Keratinocyte (primary cell): Measurements from ENCODE around the gene FNDC3B. TPM values are rescaled to one million over a fixed set of nuclear protein-coding genes. Genes with fewer than 3 reads are reported as not detected.

ENCODE experiments used
- DNase-seq: peaks from one replicate; pipeline ENCODE4 v3.0.0-alpha.2; 2011; ENCODE audit warnings: low read depth, missing footprints, low spot score
- FAIRE-seq: peaks from 2 replicates; lab custom pipeline; 2011; peaks lifted over from hg19 to GRCh38; lab: Jason Lieb, UNC
- H2AFZ ChIP-seq: 2 replicates; pipeline ENCODE4 v1.6.0; 2012; ENCODE audit warnings: low read length, control low read depth, inconsistent platforms; ENCODE audit not compliant: control insufficient read depth
- H3K27ac ChIP-seq: 2 replicates; pipeline ENCODE4 v1.5.1; 2011; ENCODE audit warnings: low read length; ENCODE audit not compliant: control insufficient read depth, insufficient read depth
- H3K27me3 ChIP-seq: 3 replicates; pipeline ENCODE4 v1.6.0; 2011; ENCODE audit warnings: low read length; ENCODE audit not compliant: control insufficient read depth, insufficient read depth; ENCODE audit errors: extremely low read depth
- H3K36me3 ChIP-seq, 2 experiments: 2 replicates in 1 of 2; 3 replicates in 1 of 2; pipeline ENCODE4 v1.5.1; 2011; ENCODE audit warnings: low read length in 2 of 2, mild to moderate bottlenecking in 1 of 2; ENCODE audit not compliant: control insufficient read depth in 2 of 2, insufficient read depth in 2 of 2; ENCODE audit errors: extremely low read depth in 1 of 2
- H3K4me1 ChIP-seq: 3 replicates; pipeline ENCODE4 v1.5.1; 2011; ENCODE audit warnings: low read length; ENCODE audit not compliant: control insufficient read depth, insufficient read depth; ENCODE audit errors: extremely low read depth
- H3K4me2 ChIP-seq: 3 replicates; pipeline ENCODE4 v1.6.0; 2011; ENCODE audit warnings: low read depth, low read length; ENCODE audit not compliant: control insufficient read depth, insufficient read depth; ENCODE audit errors: extremely low read depth
- H3K4me3 ChIP-seq, 3 experiments: fragments of 200-600 bp in 1 of 3; sonication (generic) in 1 of 3; 2 replicates in 2 of 3; 3 replicates in 1 of 3; pipeline ENCODE4 v1.5.1; 2011 to 2016; ENCODE audit warnings: low read length in 3 of 3, mild to moderate bottlenecking in 3 of 3, control low read depth in 2 of 3, inconsistent platforms in 1 of 3, low read depth in 1 of 3, mixed read lengths in 1 of 3, mixed run types in 1 of 3, moderate library complexity in 1 of 3; ENCODE audit not compliant: control insufficient read depth in 2 of 3, insufficient read depth in 2 of 3; ENCODE audit errors: extremely low read depth in 1 of 3
- H3K79me2 ChIP-seq: 2 replicates; pipeline ENCODE4 v1.6.0; 2012; ENCODE audit warnings: low read length; ENCODE audit not compliant: control insufficient read depth, insufficient read depth
- H3K9ac ChIP-seq: 3 replicates; pipeline ENCODE4 v1.6.0; 2011; ENCODE audit warnings: low read length; ENCODE audit not compliant: control insufficient read depth, insufficient read depth; ENCODE audit errors: extremely low read depth
- H3K9me1 ChIP-seq: 3 replicates; pipeline ENCODE4 v1.6.0; 2011; ENCODE audit warnings: low read length; ENCODE audit not compliant: control insufficient read depth, insufficient read depth; ENCODE audit errors: extremely low read depth
- H3K9me3 ChIP-seq: 2 replicates; pipeline ENCODE4 v1.5.1; 2012; ENCODE audit warnings: low read depth, low read length; ENCODE audit not compliant: control insufficient read depth
- H4K20me1 ChIP-seq: 3 replicates; pipeline ENCODE4 v1.6.0; 2011; ENCODE audit warnings: low read length; ENCODE audit not compliant: control insufficient read depth, insufficient read depth; ENCODE audit errors: extremely low read depth
- CTCF ChIP-seq, 3 experiments: IDR thresholded peaks in 1 of 3; conservative IDR thresholded peaks in 1 of 3; optimal IDR thresholded peaks in 1 of 3; 2 replicates in 2 of 3; 3 replicates in 1 of 3; pipeline versions ENCODE3 to v1.5.1; 2011; ENCODE audit warnings: low read length in 3 of 3, mild to moderate bottlenecking in 3 of 3, moderate library complexity in 2 of 3, control low read depth in 1 of 3, inconsistent platforms in 1 of 3; ENCODE audit not compliant: insufficient read depth in 2 of 3; ENCODE audit errors: extremely low read depth in 1 of 3
- EZH2 ChIP-seq: IDR thresholded peaks from one replicate; pipeline ENCODE4 v1.6.1; 2012; ENCODE audit warnings: inconsistent platforms, mild to moderate bottlenecking, low read length, moderate library complexity
- dilution Hi-C: fragments of 300-500 bp; cut with MboI; formaldehyde crosslinking; loops from one replicate; pipeline ENCODE4 v1.7.0; 2020; ENCODE audit warnings: low sequenced_read_pairs; ENCODE audit not compliant: extremely low pct_ligation_motif_present
- polyA plus RNA-seq, 5 experiments: library from polyadenylated mRNA; depleted of rRNA in 3 of 5; stranded (reverse) in 3 of 5; stranded (forward) in 1 of 5; unstranded in 1 of 5; fragments of >200 nt; gene quantifications; 1 replicate in 1 of 5; 2 replicates in 3 of 5; 3 replicates in 1 of 5; pipeline versions ENCODE4 v1.2.1 to v1.2.3, GENCODE V29; 2011 to 2012; ENCODE audit warnings: missing spikeins in 2 of 5, low read depth in 1 of 5, low replicate concordance in 1 of 5

Gene FNDC3B
- polyA plus RNA-seq, 1 donor (not counting 4 experiments of a cell fraction or from before 2014, with no cell fraction given), result 31.4 TPM

- no peak for TF ChIP-seq CTCF (optimal IDR thresholded peaks at IDR 0.05 in 1 of 3, IDR thresholded peaks at IDR 0.05 in 1 of 3, conservative IDR thresholded peaks at IDR 0.05 in 1 of 3; ENCODE audit: extremely low read depth in 1 of 3, insufficient read depth in 2 of 3, low read length in 3 of 3)
- no peak for TF ChIP-seq EZH2
- H3K4me2 ChIP-seq, result no peak overlapping the region
- peaks cover 34% of the 10 kb centered on the region for H3K4me1 ChIP-seq
- no peak overlapping the region for H2AFZ ChIP-seq
- H3K27ac ChIP-seq, result no peak overlapping the region
- H3K79me2 ChIP-seq, result peaks cover 72% of the 10 kb centered on the region
- H4K20me1 ChIP-seq, result peaks cover 5% of the 10 kb centered on the region
- H3K27me3 ChIP-seq, result no peaks in the 10 kb centered on the region
- FAIRE-seq (no peak), DNase-seq (no peak)
- H3K36me3 ChIP-seq, result peaks cover 2 to 3% of the 10 kb centered on the region in 2 experiments
- H3K9ac ChIP-seq, result no peak overlapping the region
- no peaks in the 10 kb centered on the region for H3K9me3 ChIP-seq
- H3K4me3 ChIP-seq, result no peak overlapping the region
- dilution Hi-C loops, result no loop called here
- peaks cover 12% of the 10 kb centered on the region for H3K9me1 ChIP-seq
Observed at GRCh38 chr3:172127141-172127540, 87.8 kb downstream of the FNDC3B start.

- Histone ChIP-seq H3K9me3 (no peaks in the 10 kb centered on the region), H3K4me2 (no peak overlapping the region), H3K27me3 (no peaks in the 10 kb centered on the region), H3K4me1 (peaks cover 34% of the 10 kb centered on the region), H3K9ac (no peak overlapping the region), H4K20me1 (peaks cover 3% of the 10 kb centered on the region), H3K36me3 (no peaks in the 10 kb centered on the region), H3K4me3 (no peak overlapping the region), H3K9me1 (peaks cover 11% of the 10 kb centered on the region), H3K27ac (no peak overlapping the region), H2AFZ (no peak overlapping the region), H3K79me2 (peaks cover 65% of the 10 kb centered on the region)
- dilution Hi-C loops, result no loop called here
- TF ChIP-seq CTCF (optimal IDR thresholded peaks at IDR 0.05 in 1 of 3, IDR thresholded peaks at IDR 0.05 in 1 of 3, conservative IDR thresholded peaks at IDR 0.05 in 1 of 3; ENCODE audit: extremely low read depth in 1 of 3, insufficient read depth in 2 of 3, low read length in 3 of 3), result no peak
- no peak for TF ChIP-seq EZH2
- no peak for FAIRE-seq
- DNase-seq, result no peak
Observed at GRCh38 chr3:172127929-172128580, 88.7 kb downstream of the FNDC3B start.
